ENCODE measurements around the gene NR2C1. TPM values are rescaled to one million over a fixed set of nuclear protein-coding genes. Genes with fewer than 3 reads are reported as not detected.
"Not testable (repeated sequence)": the region's sequence is repeated elsewhere in the genome, so short reads cannot be mapped to it uniquely, and the experiment has no call there.

Gene NR2C1
- total RNA-seq, 1 donor from 2014 or later: 39.3 TPM

DNA sequence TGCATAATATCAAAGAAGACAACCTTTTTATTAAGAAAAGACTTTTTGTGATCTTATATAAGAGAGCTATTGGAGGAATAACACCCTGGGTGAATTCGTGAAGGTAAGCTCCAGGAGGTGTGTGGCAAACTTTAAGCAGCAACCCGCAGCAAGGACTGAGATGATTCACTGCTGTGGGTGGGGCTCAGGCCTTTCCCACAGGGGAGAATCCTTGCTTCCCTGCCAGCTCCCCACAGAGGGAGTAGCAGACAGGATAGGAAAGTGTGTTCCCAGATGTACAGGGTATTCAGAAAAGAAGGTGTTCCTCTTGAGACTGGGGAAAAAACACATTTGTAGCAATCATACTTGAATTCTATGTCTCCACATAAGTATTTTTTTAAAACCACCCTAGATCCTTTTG, 79.1 kb downstream of the NR2C1 start:
- DNase-seq (ENCODE audit: low read depth, low spot score): no peak
- H3K27me3 Mint-ChIP-seq (ENCODE audit: low read depth): no peaks in the 10 kb centered on the region
- H3K36me3 Mint-ChIP-seq (ENCODE audit: low read depth): peaks cover 9% of the 10 kb centered on the region
- no peak overlapping the region for H3K4me3 Mint-ChIP-seq
- TF ChIP-seq, protein P1, sequence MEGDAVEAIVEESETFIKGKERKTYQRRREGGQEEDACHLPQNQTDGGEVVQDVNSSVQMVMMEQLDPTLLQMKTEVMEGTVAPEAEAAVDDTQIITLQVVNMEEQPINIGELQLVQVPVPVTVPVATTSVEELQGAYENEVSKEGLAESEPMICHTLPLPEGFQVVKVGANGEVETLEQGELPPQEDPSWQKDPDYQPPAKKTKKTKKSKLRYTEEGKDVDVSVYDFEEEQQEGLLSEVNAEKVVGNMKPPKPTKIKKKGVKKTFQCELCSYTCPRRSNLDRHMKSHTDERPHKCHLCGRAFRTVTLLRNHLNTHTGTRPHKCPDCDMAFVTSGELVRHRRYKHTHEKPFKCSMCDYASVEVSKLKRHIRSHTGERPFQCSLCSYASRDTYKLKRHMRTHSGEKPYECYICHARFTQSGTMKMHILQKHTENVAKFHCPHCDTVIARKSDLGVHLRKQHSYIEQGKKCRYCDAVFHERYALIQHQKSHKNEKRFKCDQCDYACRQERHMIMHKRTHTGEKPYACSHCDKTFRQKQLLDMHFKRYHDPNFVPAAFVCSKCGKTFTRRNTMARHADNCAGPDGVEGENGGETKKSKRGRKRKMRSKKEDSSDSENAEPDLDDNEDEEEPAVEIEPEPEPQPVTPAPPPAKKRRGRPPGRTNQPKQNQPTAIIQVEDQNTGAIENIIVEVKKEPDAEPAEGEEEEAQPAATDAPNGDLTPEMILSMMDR (conservative IDR thresholded peaks at IDR 0.05): no peak
- H3K4me1 Mint-ChIP-seq: peaks cover 6% of the 10 kb centered on the region
- no peak overlapping the region for H3K27ac Mint-ChIP-seq (ENCODE audit: unreplicated experiment)
- no peaks in the 10 kb centered on the region for H3K9me3 Mint-ChIP-seq

DNA sequence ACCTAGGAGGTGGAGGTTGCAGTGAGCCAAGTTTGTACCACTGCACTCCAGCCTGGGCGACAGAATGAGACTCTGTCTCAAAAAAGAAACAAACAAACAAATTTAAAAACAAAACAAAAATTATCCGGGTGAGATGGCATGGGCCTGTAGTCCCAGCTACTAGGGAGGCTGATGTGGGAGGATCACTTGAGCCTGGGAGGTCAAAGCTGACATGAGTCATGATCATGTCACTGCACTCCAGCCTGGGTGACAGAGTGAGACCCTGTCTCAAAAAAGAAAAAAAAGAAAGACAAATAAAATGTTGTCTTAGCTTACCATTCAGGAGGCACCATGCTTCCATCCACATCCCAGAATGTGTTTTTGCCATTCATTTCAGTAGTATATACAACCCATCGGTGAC, 79.6 kb downstream of the NR2C1 start:
- H3K27me3 Mint-ChIP-seq (ENCODE audit: low read depth); H3K9me3 Mint-ChIP-seq; H3K4me3 Mint-ChIP-seq; H3K4me1 Mint-ChIP-seq; DNase-seq (ENCODE audit: low read depth, low spot score): not testable (repeated sequence)
- H3K27ac Mint-ChIP-seq (ENCODE audit: unreplicated experiment): peak overlapping the region; percentile 35
- H3K36me3 Mint-ChIP-seq (ENCODE audit: low read depth): peaks cover 12% of the 10 kb centered on the region

DNA sequence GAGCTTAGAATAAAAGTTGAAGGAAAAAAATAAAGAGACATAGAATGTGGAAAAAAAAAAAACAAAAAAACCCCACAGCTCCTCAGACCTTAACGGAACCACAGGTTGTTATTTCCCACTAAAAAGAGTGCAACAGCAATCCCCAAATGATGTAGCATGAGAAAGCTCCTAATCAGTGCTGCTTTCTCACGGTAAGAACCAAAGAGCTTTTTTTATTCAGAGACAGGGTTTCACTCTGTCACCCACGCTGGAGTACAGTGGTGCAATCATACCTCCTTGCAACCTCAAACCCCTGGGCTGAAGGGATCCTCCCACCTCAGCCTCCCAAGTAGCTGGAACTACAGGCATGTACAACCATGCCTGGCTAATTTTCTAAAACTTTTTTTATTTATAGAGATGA, 83.2 kb downstream of the NR2C1 start:
- H3K27me3 Mint-ChIP-seq (ENCODE audit: low read depth): no peaks in the 10 kb centered on the region
- peaks cover 10% of the 10 kb centered on the region for H3K36me3 Mint-ChIP-seq (ENCODE audit: low read depth)
- H3K4me3 Mint-ChIP-seq: no peak overlapping the region
- no peaks in the 10 kb centered on the region for H3K4me1 Mint-ChIP-seq
- H3K27ac Mint-ChIP-seq (ENCODE audit: unreplicated experiment): no peak overlapping the region
- TF ChIP-seq, protein P1 (conservative IDR thresholded peaks at IDR 0.05): no peak
- no peaks in the 10 kb centered on the region for H3K9me3 Mint-ChIP-seq
- no peak for DNase-seq (ENCODE audit: low read depth, low spot score)

DNA sequence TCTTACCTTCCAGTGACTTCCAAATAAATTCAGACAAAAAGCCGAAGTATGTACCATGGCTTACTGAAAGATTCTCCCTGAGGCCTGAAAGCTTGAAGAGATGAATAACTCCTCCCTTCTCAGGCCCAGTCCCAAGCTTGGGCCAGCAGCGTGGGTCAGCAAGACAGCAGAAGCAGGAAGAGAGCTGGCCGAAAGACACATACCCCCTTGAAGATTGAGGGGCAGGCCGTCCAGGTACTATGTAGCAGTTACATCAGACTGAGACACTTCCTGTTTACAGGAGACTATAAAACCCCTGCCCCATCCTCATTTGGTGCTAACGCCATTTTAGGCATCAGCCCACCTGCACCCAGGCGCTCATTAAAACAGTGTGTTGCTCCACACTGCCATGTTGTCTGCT, 84.9 kb downstream of the NR2C1 start:
- Mint-ChIP-seq H3K27me3 (ENCODE audit: low read depth) (no peaks in the 10 kb centered on the region), H3K36me3 (ENCODE audit: low read depth) (peaks cover 12% of the 10 kb centered on the region), H3K4me1 (no peaks in the 10 kb centered on the region), H3K4me3 (no peak overlapping the region), H3K9me3 (no peaks in the 10 kb centered on the region), H3K27ac (ENCODE audit: unreplicated experiment) (no peak overlapping the region)
- no peak for DNase-seq (ENCODE audit: low read depth, low spot score)
- TF ChIP-seq, protein P1 (conservative IDR thresholded peaks at IDR 0.05): no peak

DNA sequence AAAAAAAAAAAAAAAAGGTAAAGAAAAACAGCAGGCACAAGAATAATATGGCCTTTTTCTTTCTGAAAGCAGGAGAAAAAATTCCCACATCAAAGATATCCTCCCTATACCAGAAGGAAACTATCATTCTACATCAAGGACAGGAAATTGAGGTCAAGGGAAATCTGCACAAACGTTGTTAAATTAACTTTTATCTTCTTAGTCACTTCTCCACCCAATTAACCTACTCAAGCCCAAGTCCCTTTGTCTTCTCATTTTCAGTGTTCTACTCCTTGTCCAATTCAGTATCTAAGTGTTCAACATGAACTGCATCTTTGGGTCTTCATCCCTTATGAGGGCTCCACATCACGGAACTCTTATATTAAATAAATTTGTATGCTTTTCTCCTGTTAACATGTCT, 85.6 kb downstream of the NR2C1 start:
- H3K4me3 Mint-ChIP-seq: no peak overlapping the region

DNA sequence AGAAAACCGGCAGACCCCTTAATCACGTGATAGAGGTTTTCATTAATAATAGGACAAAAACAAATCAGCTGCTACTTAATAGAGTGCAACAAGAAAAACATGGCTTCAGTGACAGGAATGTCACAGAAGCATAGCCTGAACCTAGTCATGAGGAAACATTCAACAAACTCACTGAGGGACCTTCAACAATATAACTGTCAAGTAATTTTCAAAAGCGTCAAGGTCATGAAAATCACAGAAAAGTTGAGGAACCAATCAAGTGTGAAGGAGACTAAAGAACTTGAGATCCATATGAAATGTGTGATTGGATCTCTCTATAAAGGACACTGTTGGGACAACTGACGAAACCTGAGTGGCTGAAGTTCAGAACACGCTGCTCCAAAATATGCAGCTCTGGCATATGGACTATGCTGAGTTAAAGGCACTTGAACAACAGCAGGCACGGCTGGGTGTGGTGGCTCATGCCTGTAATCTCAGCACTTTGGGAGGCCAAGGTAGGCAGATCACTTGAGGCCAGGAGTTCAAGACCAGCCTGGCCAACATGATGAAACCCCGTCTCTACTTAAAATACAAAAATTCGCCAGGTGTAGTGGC, 86.2 kb downstream of the NR2C1 start:
- no peak for DNase-seq (ENCODE audit: low read depth, low spot score)
- H3K27ac Mint-ChIP-seq (ENCODE audit: unreplicated experiment): no peak overlapping the region
- H3K9me3 Mint-ChIP-seq: no peaks in the 10 kb centered on the region
- peaks cover 9% of the 10 kb centered on the region for H3K36me3 Mint-ChIP-seq (ENCODE audit: low read depth)
- no peak overlapping the region for H3K4me3 Mint-ChIP-seq
- H3K27me3 Mint-ChIP-seq (ENCODE audit: low read depth): no peaks in the 10 kb centered on the region
- no peaks in the 10 kb centered on the region for H3K4me1 Mint-ChIP-seq
- TF ChIP-seq, protein P1 (conservative IDR thresholded peaks at IDR 0.05): no peak

More for the DNA sequence above, 85.6 kb downstream of the NR2C1 start:
- no peak for DNase-seq (ENCODE audit: low read depth, low spot score)
- TF ChIP-seq, protein P1 (conservative IDR thresholded peaks at IDR 0.05): no peak
- Mint-ChIP-seq H3K36me3 (ENCODE audit: low read depth) (peaks cover 12% of the 10 kb centered on the region), H3K27me3 (ENCODE audit: low read depth) (no peaks in the 10 kb centered on the region), H3K4me1 (no peaks in the 10 kb centered on the region), H3K27ac (ENCODE audit: unreplicated experiment) (no peak overlapping the region), H3K9me3 (no peaks in the 10 kb centered on the region)

DNA sequence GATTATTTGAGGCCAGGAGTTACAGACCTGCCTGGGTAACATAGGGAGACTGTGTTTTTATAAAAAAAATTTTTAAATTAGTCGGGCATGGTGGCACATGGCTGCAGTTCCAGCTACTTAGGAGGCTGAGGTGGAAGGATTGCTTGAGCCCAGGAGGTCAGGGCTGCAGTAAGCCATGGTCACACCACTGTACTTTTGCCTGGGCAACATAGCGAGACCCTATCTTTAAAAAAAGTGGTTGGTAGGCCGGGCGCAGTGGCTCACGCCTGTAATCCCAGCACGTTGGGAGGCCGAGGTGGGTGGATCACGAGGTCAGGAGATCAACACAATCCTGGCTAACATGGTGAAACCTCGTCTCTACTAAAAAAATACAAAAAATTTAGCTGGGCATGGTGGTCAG, 88.3 kb downstream of the NR2C1 start:
- DNase-seq (ENCODE audit: low read depth, low spot score); H3K4me1 Mint-ChIP-seq; H3K27ac Mint-ChIP-seq (ENCODE audit: unreplicated experiment); H3K9me3 Mint-ChIP-seq; H3K36me3 Mint-ChIP-seq (ENCODE audit: low read depth); H3K27me3 Mint-ChIP-seq (ENCODE audit: low read depth); H3K4me3 Mint-ChIP-seq: not testable (repeated sequence)

All from neural crest cell (in vitro differentiated cells).